ENCODE results near the gene ARV1.

The ARV1 gene

DNA sequence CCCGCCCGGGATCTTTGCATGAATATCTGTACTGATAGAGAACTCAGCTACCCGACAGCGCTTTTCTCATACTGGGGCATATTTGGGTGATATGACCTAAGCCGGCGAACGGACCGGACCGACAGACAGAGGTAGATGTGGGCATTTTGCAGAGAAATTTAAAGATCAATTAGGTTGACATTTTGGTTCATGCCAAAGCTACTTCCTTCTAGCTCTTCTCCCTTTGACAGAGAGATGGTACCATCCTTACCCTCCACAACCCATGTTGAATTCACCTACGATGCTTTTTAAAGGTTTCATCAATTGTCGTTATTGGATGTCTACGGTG is 459 bp downstream of the ARV1 start:
- no peak for DNase-seq
- WGBS: 22% methylated on average over 7 of the region's 12 CpGs
- H3K79me1 ChIP-seq (replicated peaks; ENCODE audit: low read length, poor library complexity, severe bottlenecking): peaks cover 30% of the 10 kb centered on the region

GRCh38 chr1:230979952-230980351 is 1.1 kb downstream of the ARV1 start:
- Histone ChIP-seq H3K27ac (ENCODE audit: low read length, poor library complexity, severe bottlenecking) (no peak overlapping the region), H2BK120ac (ENCODE audit: low read depth, low read length) (no peak overlapping the region), H4K8ac (ENCODE audit: low read length) (no peak overlapping the region), H3K14ac (ENCODE audit: low read length in 2 of 2) (no peak overlapping the region), H3K4me3 (ENCODE audit: insufficient read depth in 1 of 2, low read depth in 1 of 2, low read length in 2 of 2) (peak overlapping the region in 1 of 2 experiments; percentile 99), H2BK15ac (ENCODE audit: low read depth, poor library complexity, severe bottlenecking) (no peak overlapping the region), H3K4me2 (ENCODE audit: low read length, poor library complexity, severe bottlenecking) (no peak overlapping the region), H3K9ac (ENCODE audit: low read length) (peak overlapping the region; percentile 89), H3K4ac (ENCODE audit: low read depth in 1 of 2, low read length in 2 of 2) (no peak overlapping the region), H3K27me3 (ENCODE audit: control insufficient read depth in 1 of 2, insufficient read depth in 1 of 2, low read length in 2 of 2) (no peaks in the 10 kb centered on the region), H3K4me1 (ENCODE audit: control insufficient read depth, insufficient read depth, low read depth, low read length) (peaks cover 4% of the 10 kb centered on the region), H2BK5ac (ENCODE audit: low read depth, low read length, poor library complexity, severe bottlenecking) (no peak overlapping the region), H4K91ac (ENCODE audit: low read length) (no peak overlapping the region), H3K9me3 (ENCODE audit: control insufficient read depth, low read length) (no peaks in the 10 kb centered on the region), H3K23ac (ENCODE audit: low read length in 2 of 2) (no peak overlapping the region), H3K36me3 (ENCODE audit: control insufficient read depth in 1 of 2, insufficient read depth in 2 of 2, low read depth in 1 of 2, low read length in 2 of 2) (peaks cover 0 to 24% of the 10 kb centered on the region in 2 experiments), H2AK5ac (ENCODE audit: low read length, severe bottlenecking) (no peak overlapping the region), H3K79me1 (replicated peaks; ENCODE audit: low read length, poor library complexity, severe bottlenecking) (peaks cover 31% of the 10 kb centered on the region), H2BK12ac (ENCODE audit: low read length in 2 of 2) (no peak overlapping the region), H2AFZ (ENCODE audit: low read depth, low read length) (no peak overlapping the region), H3K18ac (ENCODE audit: low read depth in 1 of 2, low read length in 2 of 2) (no peak overlapping the region)
- WGBS: 91% methylated on average over 4 of the region's 4 CpGs
- DNase-seq: no peak

More for the DNA sequence above, 459 bp downstream of the ARV1 start:
- Histone ChIP-seq H2BK12ac (ENCODE audit: low read length in 2 of 2) (peak overlapping the region in 1 of 2 experiments; percentile 55), H2BK5ac (ENCODE audit: low read depth, low read length, poor library complexity, severe bottlenecking) (no peak overlapping the region), H3K9ac (ENCODE audit: low read length) (peak overlapping the region; percentile 89), H3K4ac (ENCODE audit: low read depth in 1 of 2, low read length in 2 of 2) (peak overlapping the region in 1 of 2 experiments; percentile 84), H3K27ac (ENCODE audit: low read length, poor library complexity, severe bottlenecking) (no peak overlapping the region), H3K4me2 (ENCODE audit: low read length, poor library complexity, severe bottlenecking) (peak overlapping the region; percentile 19), H2AK5ac (ENCODE audit: low read length, severe bottlenecking) (no peak overlapping the region), H2BK120ac (ENCODE audit: low read depth, low read length) (peak overlapping the region; percentile 19), H3K27me3 (ENCODE audit: control insufficient read depth in 1 of 2, insufficient read depth in 1 of 2, low read length in 2 of 2) (no peaks in the 10 kb centered on the region), H2BK15ac (ENCODE audit: low read depth, poor library complexity, severe bottlenecking) (peak overlapping the region; percentile 68), H4K91ac (ENCODE audit: low read length) (no peak overlapping the region), H3K9me3 (ENCODE audit: control insufficient read depth, low read length) (no peaks in the 10 kb centered on the region), H3K14ac (ENCODE audit: low read length in 2 of 2) (peak overlapping the region in 1 of 2 experiments; percentile 73), H2AFZ (ENCODE audit: low read depth, low read length) (peak overlapping the region; percentile 57), H3K4me3 (ENCODE audit: insufficient read depth in 1 of 2, low read depth in 1 of 2, low read length in 2 of 2) (peak overlapping the region; percentile 75 to 99), H3K23ac (ENCODE audit: low read length in 2 of 2) (peak overlapping the region in 1 of 2 experiments; percentile 28), H3K4me1 (ENCODE audit: control insufficient read depth, insufficient read depth, low read depth, low read length) (peaks cover 4% of the 10 kb centered on the region), H3K36me3 (ENCODE audit: control insufficient read depth in 1 of 2, insufficient read depth in 2 of 2, low read depth in 1 of 2, low read length in 2 of 2) (peaks cover 0 to 24% of the 10 kb centered on the region in 2 experiments), H4K8ac (ENCODE audit: low read length) (no peak overlapping the region), H3K18ac (ENCODE audit: low read depth in 1 of 2, low read length in 2 of 2) (no peak overlapping the region)

DNA sequence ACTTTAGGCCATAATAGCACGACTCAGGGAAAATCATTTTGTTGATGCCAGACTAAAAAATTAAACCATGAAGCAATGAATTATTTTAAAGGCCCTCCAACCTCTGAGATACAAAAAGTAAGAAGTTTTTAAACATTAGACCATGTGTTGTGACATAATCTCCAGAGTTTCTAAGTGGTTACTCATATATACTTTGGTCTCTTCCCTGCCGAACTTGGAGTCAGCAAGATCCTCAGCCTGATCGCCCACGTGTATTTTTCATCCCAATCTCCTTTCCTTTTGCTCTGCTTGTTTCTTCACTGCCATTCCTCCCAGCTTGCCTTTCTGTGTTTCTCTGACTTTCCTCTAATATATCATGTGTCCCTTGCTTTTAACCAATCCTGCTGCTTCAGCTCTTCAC is 3.8 kb downstream of the ARV1 start:
- no peak overlapping the region for H3K27ac ChIP-seq (ENCODE audit: low read length, poor library complexity, severe bottlenecking)
- DNase-seq: peak; percentile 58
- no peak overlapping the region for H3K4ac ChIP-seq (ENCODE audit: low read depth in 1 of 2, low read length in 2 of 2)
- no peak overlapping the region for H3K18ac ChIP-seq (ENCODE audit: low read depth in 1 of 2, low read length in 2 of 2)
- peaks cover 12% of the 10 kb centered on the region for H3K4me1 ChIP-seq (ENCODE audit: control insufficient read depth, insufficient read depth, low read depth, low read length)
- H2BK15ac ChIP-seq (ENCODE audit: low read depth, poor library complexity, severe bottlenecking): no peak overlapping the region
- H3K79me1 ChIP-seq (replicated peaks; ENCODE audit: low read length, poor library complexity, severe bottlenecking): peaks cover 21% of the 10 kb centered on the region
- no peaks in the 10 kb centered on the region for H3K27me3 ChIP-seq (ENCODE audit: control insufficient read depth in 1 of 2, insufficient read depth in 1 of 2, low read length in 2 of 2)
- H3K9me3 ChIP-seq (ENCODE audit: control insufficient read depth, low read length): no peaks in the 10 kb centered on the region
- H3K4me2 ChIP-seq (ENCODE audit: low read length, poor library complexity, severe bottlenecking): no peak overlapping the region
- WGBS: 83% methylated on average over 4 of the region's 4 CpGs
- H2BK12ac ChIP-seq (ENCODE audit: low read length in 2 of 2): no peak overlapping the region
- no peak overlapping the region for H2BK5ac ChIP-seq (ENCODE audit: low read depth, low read length, poor library complexity, severe bottlenecking)
- H3K14ac ChIP-seq (ENCODE audit: low read length in 2 of 2): no peak overlapping the region
- H4K8ac ChIP-seq (ENCODE audit: low read length): no peak overlapping the region
- no peak overlapping the region for H3K23ac ChIP-seq (ENCODE audit: low read length in 2 of 2)
- H2AFZ ChIP-seq (ENCODE audit: low read depth, low read length): no peak overlapping the region
- no peak overlapping the region for H2BK120ac ChIP-seq (ENCODE audit: low read depth, low read length)
- H2AK5ac ChIP-seq (ENCODE audit: low read length, severe bottlenecking): no peak overlapping the region
- peaks cover 0 to 17% of the 10 kb centered on the region in 2 experiments for H3K36me3 ChIP-seq (ENCODE audit: control insufficient read depth in 1 of 2, insufficient read depth in 2 of 2, low read depth in 1 of 2, low read length in 2 of 2)
- H3K4me3 ChIP-seq (ENCODE audit: insufficient read depth in 1 of 2, low read depth in 1 of 2, low read length in 2 of 2): no peak overlapping the region
- no peak overlapping the region for H4K91ac ChIP-seq (ENCODE audit: low read length)
- no peak overlapping the region for H3K9ac ChIP-seq (ENCODE audit: low read length)

DNA sequence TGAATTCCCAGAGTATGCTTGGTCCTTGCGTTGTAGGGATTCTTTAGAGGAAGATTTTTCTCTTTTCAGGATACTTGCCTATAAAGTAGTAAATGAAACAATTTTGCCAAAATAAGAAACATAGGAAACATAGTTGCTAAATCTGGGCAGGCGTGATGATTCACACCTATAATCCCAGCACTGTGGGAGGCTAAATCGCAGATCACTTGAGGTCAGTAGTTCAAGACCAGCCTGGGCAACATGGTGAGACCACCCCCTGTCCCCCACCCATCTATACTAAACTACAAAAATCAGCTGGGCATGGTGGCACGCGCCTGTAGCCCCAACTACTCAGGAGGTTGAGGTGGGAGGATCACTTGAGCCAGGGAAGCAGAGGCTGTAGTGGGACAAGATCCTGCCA is 4.9 kb downstream of the ARV1 start:
- H3K79me1 ChIP-seq (replicated peaks; ENCODE audit: low read length, poor library complexity, severe bottlenecking): peaks cover 20% of the 10 kb centered on the region
- no peak overlapping the region for H3K14ac ChIP-seq (ENCODE audit: low read length in 2 of 2)
- no peak overlapping the region for H2BK120ac ChIP-seq (ENCODE audit: low read depth, low read length)
- H3K9me3 ChIP-seq (ENCODE audit: control insufficient read depth, low read length): no peaks in the 10 kb centered on the region
- H2BK12ac ChIP-seq (ENCODE audit: low read length in 2 of 2): no peak overlapping the region
- H3K4me1 ChIP-seq (ENCODE audit: control insufficient read depth, insufficient read depth, low read depth, low read length): peaks cover 11% of the 10 kb centered on the region
- H3K18ac ChIP-seq (ENCODE audit: low read depth in 1 of 2, low read length in 2 of 2): no peak overlapping the region
- DNase-seq: no peak
- no peaks in the 10 kb centered on the region for H3K27me3 ChIP-seq (ENCODE audit: control insufficient read depth in 1 of 2, insufficient read depth in 1 of 2, low read length in 2 of 2)
- no peak overlapping the region for H3K4me2 ChIP-seq (ENCODE audit: low read length, poor library complexity, severe bottlenecking)
- no peak overlapping the region for H3K9ac ChIP-seq (ENCODE audit: low read length)
- H2BK15ac ChIP-seq (ENCODE audit: low read depth, poor library complexity, severe bottlenecking): no peak overlapping the region
- no peak overlapping the region for H2BK5ac ChIP-seq (ENCODE audit: low read depth, low read length, poor library complexity, severe bottlenecking)
- H3K4ac ChIP-seq (ENCODE audit: low read depth in 1 of 2, low read length in 2 of 2): no peak overlapping the region
- WGBS: 98% methylated on average over 4 of the region's 5 CpGs
- no peak overlapping the region for H2AFZ ChIP-seq (ENCODE audit: low read depth, low read length)
- H4K8ac ChIP-seq (ENCODE audit: low read length): no peak overlapping the region
- H3K27ac ChIP-seq (ENCODE audit: low read length, poor library complexity, severe bottlenecking): no peak overlapping the region
- H2AK5ac ChIP-seq (ENCODE audit: low read length, severe bottlenecking): no peak overlapping the region
- peaks cover 0 to 23% of the 10 kb centered on the region in 2 experiments for H3K36me3 ChIP-seq (ENCODE audit: control insufficient read depth in 1 of 2, insufficient read depth in 2 of 2, low read depth in 1 of 2, low read length in 2 of 2)
- no peak overlapping the region for H3K23ac ChIP-seq (ENCODE audit: low read length in 2 of 2)
- H4K91ac ChIP-seq (ENCODE audit: low read length): no peak overlapping the region
- H3K4me3 ChIP-seq (ENCODE audit: insufficient read depth in 1 of 2, low read depth in 1 of 2, low read length in 2 of 2): no peak overlapping the region
